H1 (cell line): ENCODE data around the gene FOXD3. TPM values are rescaled to one million over a fixed set of nuclear protein-coding genes. Genes with fewer than 3 reads are reported as not detected.

Experiments used
- CTCF ChIA-PET: fragments of 300-600 bp; sonication (Branson Sonifier 250); formaldehyde crosslinking; loops from one replicate; lab custom pipeline; 2021; ENCODE audit not compliant: partially characterized antibody; lab: Charles Lee
- POLR2A ChIA-PET: fragments of 300-600 bp; sonication (Branson Sonifier 250); formaldehyde crosslinking; loops from one replicate; lab custom pipeline; 2021; ENCODE audit warnings: inconsistent platforms; ENCODE audit not compliant: partially characterized antibody; lab: Charles Lee
- DNase-seq, 2 experiments: peaks; one replicate each; pipeline versions ENCODE4 v3.0.0 to v3.0.0-alpha.2; 2010 to 2022; ENCODE audit warnings: low spot score in 2 of 2, low read depth in 1 of 2, mixed read lengths in 1 of 2
- FAIRE-seq: peaks from 2 replicates; lab custom pipeline; 2011; peaks lifted over from hg19 to GRCh38; lab: Jason Lieb, UNC
- H2AFZ ChIP-seq: 2 replicates; pipeline ENCODE4 v1.8.1; 2012; ENCODE audit warnings: low read length, inconsistent platforms
- H2AK5ac ChIP-seq: 2 replicates; pipeline ENCODE4 v1.6.1; 2013; ENCODE audit warnings: low read depth, low read length
- H2BK120ac ChIP-seq: replicated peaks from 2 replicates; pipeline ENCODE3; 2013; ENCODE audit warnings: low read depth, low read length, inconsistent platforms
- H2BK12ac ChIP-seq: 2 replicates; pipeline ENCODE4 v1.6.1; 2013; ENCODE audit warnings: low read depth, low read length
- H2BK15ac ChIP-seq: 2 replicates; pipeline ENCODE4 v1.6.1; 2013; ENCODE audit warnings: low read length
- H2BK20ac ChIP-seq: 2 replicates; pipeline ENCODE4 v1.6.1; 2013; ENCODE audit warnings: low read length
- H2BK5ac ChIP-seq: 2 replicates; pipeline ENCODE4 v1.6.1; 2013; ENCODE audit warnings: low read depth, low read length
- H3K14ac ChIP-seq: 2 replicates; pipeline ENCODE4 v1.6.1; 2013; ENCODE audit warnings: inconsistent platforms; ENCODE audit not compliant: insufficient read length
- H3K18ac ChIP-seq: 2 replicates; pipeline ENCODE4 v1.6.1; 2013; ENCODE audit warnings: low read length; ENCODE audit errors: extremely low read depth
- H3K23ac ChIP-seq: 2 replicates; pipeline ENCODE4 v1.6.1; 2013; ENCODE audit warnings: inconsistent platforms; ENCODE audit not compliant: insufficient read length
- H3K23me2 ChIP-seq: 2 replicates; pipeline ENCODE4 v1.6.1; 2013; ENCODE audit warnings: low read depth, low read length
- H3K27ac ChIP-seq: 2 replicates; pipeline ENCODE4 v1.6.1; 2011; ENCODE audit warnings: low read depth, low read length, inconsistent platforms
- H3K27me3 ChIP-seq, 4 experiments: replicated peaks in 1 of 4; 1 replicate in 1 of 4; 2 replicates in 3 of 4; pipeline versions ENCODE4 v1.6.1 to v1.8.1; 2011 to 2013; ENCODE audit warnings: low read length in 3 of 4, mild to moderate bottlenecking in 3 of 4, inconsistent platforms in 2 of 4, mixed read lengths in 2 of 4, moderate library complexity in 1 of 4; ENCODE audit not compliant: control insufficient read depth in 3 of 4, insufficient read depth in 3 of 4; ENCODE audit errors: extremely low read depth in 1 of 4
- H3K36me3 ChIP-seq, 4 experiments: 2 replicates each; pipeline versions ENCODE4 v1.6.1 to v1.8.1; 2011 to 2013; ENCODE audit warnings: mild to moderate bottlenecking in 4 of 4, low read length in 3 of 4, moderate library complexity in 2 of 4, control low read depth in 1 of 4, inconsistent platforms in 1 of 4; ENCODE audit not compliant: insufficient read depth in 4 of 4, control insufficient read depth in 2 of 4
- H3K4ac ChIP-seq: replicated peaks from 2 replicates; pipeline ENCODE3; 2013; ENCODE audit warnings: low read length, low read depth, mixed read lengths, inconsistent platforms; ENCODE audit not compliant: insufficient read length
- H3K4me1 ChIP-seq, 4 experiments: replicated peaks in 1 of 4; 1 replicate in 1 of 4; 2 replicates in 3 of 4; pipeline versions ENCODE4 v1.6.1 to v1.8.1; 2011 to 2013; ENCODE audit warnings: low read length in 3 of 4, inconsistent platforms in 2 of 4, mixed read lengths in 1 of 4; ENCODE audit not compliant: insufficient read depth in 4 of 4, control insufficient read depth in 3 of 4
- H3K4me2 ChIP-seq, 2 experiments: 2 replicates each; pipeline versions ENCODE4 v1.6.1 to v1.8.1; 2011 to 2013; ENCODE audit warnings: low read depth in 2 of 2, low read length in 2 of 2, control low read depth in 1 of 2, inconsistent platforms in 1 of 2, mild to moderate bottlenecking in 1 of 2; ENCODE audit not compliant: insufficient read depth in 1 of 2
- H3K4me3 ChIP-seq, 4 experiments: fragments of 200-600, 300-600 bp in 1 of 4; sonication (generic), shearing (Covaris generic), sonication (Bioruptor Twin) in 1 of 4; 2 replicates each; pipeline versions ENCODE4 v1.5.1 to v1.8.1; 2011 to 2016; ENCODE audit warnings: low read length in 4 of 4, low read depth in 3 of 4, control low read depth in 2 of 4, inconsistent platforms in 2 of 4, mild to moderate bottlenecking in 2 of 4, mixed read lengths in 1 of 4, moderate library complexity in 1 of 4; ENCODE audit not compliant: insufficient read depth in 2 of 4; ENCODE audit errors: extremely low read depth in 1 of 4
- H3K56ac ChIP-seq: replicated peaks from 2 replicates; pipeline ENCODE3; 2013; ENCODE audit warnings: low read depth, mild to moderate bottlenecking, mixed read lengths, low read length, inconsistent platforms; ENCODE audit not compliant: insufficient read length
- H3K79me1 ChIP-seq: 2 replicates; pipeline ENCODE4 v1.6.1; 2013; ENCODE audit warnings: low read depth, low read length, control low read depth
- H3K79me2 ChIP-seq, 2 experiments: 2 replicates each; pipeline versions ENCODE4 v1.6.1 to v1.8.1; 2012 to 2013; ENCODE audit warnings: low read length in 2 of 2, mild to moderate bottlenecking in 2 of 2, inconsistent platforms in 1 of 2; ENCODE audit not compliant: insufficient read depth in 2 of 2, control insufficient read depth in 1 of 2
- H3K9ac ChIP-seq, 4 experiments: replicated peaks in 1 of 4; 1 replicate in 1 of 4; 2 replicates in 3 of 4; pipeline versions ENCODE4 v1.6.1 to v1.8.1; 2011 to 2013; ENCODE audit warnings: low read depth in 3 of 4, low read length in 3 of 4, control low read depth in 2 of 4, mild to moderate bottlenecking in 2 of 4, moderate library complexity in 2 of 4, inconsistent platforms in 1 of 4; ENCODE audit errors: extremely low read depth in 1 of 4
- H3K9me3 ChIP-seq, 2 experiments: 2 replicates each; pipeline versions ENCODE4 v1.6.1 to v1.8.1; 2012 to 2013; ENCODE audit warnings: mild to moderate bottlenecking in 2 of 2, moderate library complexity in 2 of 2, control low read depth in 1 of 2, inconsistent platforms in 1 of 2, low read depth in 1 of 2, low read length in 1 of 2, mixed read lengths in 1 of 2; ENCODE audit not compliant: insufficient read depth in 2 of 2
- H4K20me1 ChIP-seq, 2 experiments: replicated peaks in 1 of 2; 2 replicates each; pipeline versions ENCODE3 to v1.8.1; 2011 to 2013; ENCODE audit warnings: inconsistent platforms in 2 of 2, low read length in 2 of 2, mild to moderate bottlenecking in 1 of 2; ENCODE audit not compliant: insufficient read depth in 2 of 2, control insufficient read depth in 1 of 2
- H4K5ac ChIP-seq: 2 replicates; pipeline ENCODE4 v1.6.1; 2013; ENCODE audit warnings: low read length, low read depth, mixed read lengths, inconsistent platforms; ENCODE audit not compliant: insufficient read length
- H4K8ac ChIP-seq: 2 replicates; pipeline ENCODE4 v1.8.0; 2013; ENCODE audit warnings: mild to moderate bottlenecking, moderate library complexity, low read length, inconsistent platforms; ENCODE audit not compliant: insufficient read depth; ENCODE audit errors: extremely low read depth
- H4K91ac ChIP-seq: replicated peaks from 2 replicates; pipeline ENCODE3; 2013; ENCODE audit warnings: low read length, mixed read lengths, inconsistent platforms; ENCODE audit not compliant: insufficient read length
- ASH2L ChIP-seq: fragments of 200-600, 300-600 bp; sonication (generic); IDR thresholded peaks from one replicate; pipeline ENCODE4 v1.7.1; 2017; ENCODE audit warnings: low read length
- CHD1 ChIP-seq: IDR thresholded peaks from 2 replicates; pipeline ENCODE4 v1.6.1; 2012; ENCODE audit warnings: low read depth, low read length, improper control_type of control experiment
- EZH2 ChIP-seq: fragments of 200-600 bp; sonication (generic); IDR thresholded peaks from 2 replicates; pipeline ENCODE4 v1.7.1; 2012; ENCODE audit warnings: low read depth, mild to moderate bottlenecking, moderate library complexity, low read length, inconsistent platforms; ENCODE audit not compliant: severe bottlenecking
- NANOG ChIP-seq: IDR thresholded peaks from 2 replicates; pipeline ENCODE4 v1.6.1; 2011; ENCODE audit warnings: low read length, low read depth, mild to moderate bottlenecking, inconsistent platforms; ENCODE audit not compliant: insufficient read depth, poor library complexity, severe bottlenecking
- RAD21 ChIP-seq, 2 experiments: IDR thresholded peaks in 1 of 2; conservative IDR thresholded peaks in 1 of 2; 2 replicates each; pipeline ENCODE4 v1.6.1; 2011; ENCODE audit warnings: low read depth in 2 of 2, low read length in 2 of 2, improper control_type of control experiment in 1 of 2, inconsistent platforms in 1 of 2, mild to moderate bottlenecking in 1 of 2, moderate library complexity in 1 of 2
- RBBP5 ChIP-seq: IDR thresholded peaks from 2 replicates; pipeline ENCODE4 v1.7.1; 2012; ENCODE audit warnings: low read depth, mild to moderate bottlenecking, inconsistent platforms, low read length, moderate library complexity, borderline replicate concordance
- RNF2 ChIP-seq: fragments of 200-900, 300-1000 bp; sonication (generic); IDR thresholded peaks from 2 replicates; pipeline ENCODE4 v1.7.1; 2016; ENCODE audit warnings: borderline replicate concordance, low read depth, mild to moderate bottlenecking, antibody characterized with exemption, low read length; ENCODE audit not compliant: poor library complexity, severe bottlenecking; ENCODE audit errors: missing control alignments
- SAP30 ChIP-seq: fragments of 300-600 bp; sonication (generic); IDR thresholded peaks from 2 replicates; pipeline ENCODE4 v1.7.1; 2012; ENCODE audit warnings: low read length, moderate library complexity, mild to moderate bottlenecking, inconsistent platforms; ENCODE audit not compliant: insufficient read depth, insufficient replicate concordance
- SUZ12 ChIP-seq: fragments of 200-600 bp; sonication (generic); IDR thresholded peaks from 2 replicates; pipeline ENCODE4 v1.6.1; 2012; ENCODE audit warnings: mild to moderate bottlenecking, inconsistent platforms, low read length, moderate library complexity, mixed read lengths
- WGBS, 2 experiments: shearing (Covaris generic) in 1 of 2; methylation state at CpG; one replicate each; pipeline versions ENCODE4 v1.1.6 to v1.1.7; 2013 to 2015; ENCODE audit warnings: low lambda C conversion rate in 2 of 2, mixed read lengths in 2 of 2, inconsistent platforms in 1 of 2, low coverage in 1 of 2, missing lambda C conversion rate in 1 of 2; ENCODE audit not compliant: insufficient replicate concordance in 2 of 2, insufficient coverage in 1 of 2, insufficient read length in 1 of 2; ENCODE audit errors: extremely low coverage in 1 of 2, missing lambda C conversion rate in 1 of 2; 5-methylcytosine and 5-hydroxymethylcytosine counted together
- polyA plus RNA-seq, 7 experiments: library from polyadenylated mRNA; depleted of rRNA in 3 of 7; stranded (reverse) in 5 of 7; unstranded in 2 of 7; fragments of >200 nt in 5 of 7; fragments of 200-250 nt in 2 of 7; gene quantifications; 1 replicate in 5 of 7; 2 replicates in 1 of 7; 4 replicates in 1 of 7; pipeline versions ENCODE4 v1.2.1 to v1.2.3, GENCODE V29; 2011 to 2013; ENCODE audit warnings: missing spikeins in 2 of 7, mixed read lengths in 2 of 7
- total RNA-seq: library from RNA; stranded (reverse); fragmentation: NEBNext Ultra II Directional; extraction: Animal tissue kit (Norgen Biotek cat#: 25700); gene quantifications from 2 replicates; pipeline ENCODE4 v1.2.1, GENCODE V29; 2021

FOXD3 gene
- total and polyA plus RNA-seq, 2 of the 8 experiments (the other 6 are each of a cell fraction or from before 2014, with no cell fraction given) = 8.7 to 33.7 TPM

- Histone ChIP-seq H3K4me2 (peak overlapping the region; percentile 86 to 94), H3K79me2 (peaks cover 0 to 28% of the 10 kb centered on the region in 2 experiments; a peak in 3 of 4 replicates), H4K8ac (peak overlapping the region; percentile 81), H3K9me3 (no peaks in the 10 kb centered on the region), H3K23me2 (peaks cover 44% of the 10 kb centered on the region), H3K27me3 (peaks cover 3 to 55% (median 30%) of the 10 kb centered on the region in 4 experiments; a peak in 6 of 7 replicates), H3K9ac (peak overlapping the region in 3 of 4 experiments; percentile 34 to 46 (median 35); a peak in 4 of 7 replicates), H4K5ac (no peak overlapping the region), H4K91ac (peak overlapping the region; percentile 89), H4K20me1 (no peaks in the 10 kb centered on the region), H2BK5ac (no peak overlapping the region), H3K4me3 (peak overlapping the region; percentile 57 to 80 (median 64)), H3K18ac (peak overlapping the region; percentile 98), H3K36me3 (no peaks in the 10 kb centered on the region), H3K4me1 (peaks cover 4 to 22% (median 13%) of the 10 kb centered on the region in 4 experiments), H3K23ac (no peak overlapping the region), H2AFZ (no peak overlapping the region), H2BK120ac (peak overlapping the region; percentile 19), H2BK12ac (no peak overlapping the region; the same call in 1 of the 2 replicates), H2AK5ac (no peak overlapping the region), H3K14ac (no peak overlapping the region), H2BK20ac (0 out of 2 replicates have a peak overlapping the region, but pooled peaks have one; percentile 51), H3K27ac (no peak overlapping the region), H2BK15ac (peak overlapping the region; percentile 65; the same call in 1 of the 2 replicates), H3K56ac (peak overlapping the region; percentile 42), H3K4ac (peak overlapping the region; percentile 54), H3K79me1 (no peaks in the 10 kb centered on the region)
- DNase-seq (peak in 1 of 2 experiments; percentile 66), FAIRE-seq (no peak)
- WGBS, 2 experiments = 5% methylated on average over 47 of the region's 47 CpGs; no CpG with 5 or more reads in 1 of the 2 experiments
- ChIA-PET POLR2A (interaction anchor here (1.6 to 2.5 kb wide), 3 partner anchors 9 to 123 kb away, joined by 3 to 32 read pairs (median 4); no protein-coding TSS in a partner anchor), CTCF (interaction anchor here (0.6 to 7.3 kb wide), 6 partner anchors 8 to 204 kb away, joined by 3 to 71 read pairs (median 5); no protein-coding TSS in a partner anchor)
- TF ChIP-seq SUZ12 (peak; percentile 62; the same call in 1 of the 2 replicates), RNF2 (peak; percentile 79), ASH2L (peak; percentile 28), SAP30 (no peak), RAD21 (IDR thresholded peaks at IDR 0.05 in 1 of 2, conservative IDR thresholded peaks at IDR 0.05 in 1 of 2; ENCODE audit: low read depth in 2 of 2, low read length in 2 of 2) (no peak), CHD1 (no peak), NANOG (no peak), EZH2 (peak; percentile 45), RBBP5 (peak; percentile 46; the same call in 1 of the 2 replicates)
Measured at GRCh38 chr1:63320022-63320721, 2.2 kb upstream of the FOXD3 start.
